Activated naive CD4-positive, alpha-beta T cell treated with anti-CD3 and anti-CD28 coated beads for 36 hours (primary cell): Measurements from ENCODE around the gene MCIDAS. TPM values are rescaled to one million over a fixed set of nuclear protein-coding genes. Genes with fewer than 3 reads are reported as not detected.

Source experiments
- CTCF ChIA-PET: fragments of 350-600 bp; sonication (Branson Sonifier 250); formaldehyde crosslinking; loops from one replicate; lab custom pipeline; 2021; ENCODE audit warnings: antibody characterized with exemption; lab: Charles Lee
- DNase-seq: peaks from one replicate; pipeline ENCODE4 v3.0.0-alpha.2; 2020
- H3K27ac Mint-ChIP-seq: one replicate; pipeline ENCODE4 v1.8.0; 2021; ENCODE audit warnings: mild to moderate bottlenecking, mixed read lengths
- H3K27me3 Mint-ChIP-seq: one replicate; pipeline ENCODE4 v1.8.0; 2021; ENCODE audit warnings: low read depth, mixed read lengths
- H3K36me3 Mint-ChIP-seq: one replicate; pipeline ENCODE4 v1.8.0; 2021; ENCODE audit warnings: low read depth, mixed read lengths
- H3K4me1 Mint-ChIP-seq: one replicate; pipeline ENCODE4 v1.8.0; 2021; ENCODE audit warnings: low read depth, mixed read lengths
- H3K4me3 Mint-ChIP-seq: one replicate; pipeline ENCODE4 v1.8.0; 2021; ENCODE audit warnings: mild to moderate bottlenecking, moderate library complexity, mixed read lengths
- H3K9me3 Mint-ChIP-seq: one replicate; pipeline ENCODE4 v1.8.0; 2021; ENCODE audit warnings: mixed read lengths
- intact Hi-C: fragments of 100-400 bp; cut with micrococcal nuclease; formaldehyde crosslinking; loops from one replicate; pipeline ENCODE4 v1.15.1; 2023
- microRNA-seq: library from miRNA; unstranded; fragments of <30 nt; microRNA quantifications from one replicate; pipeline ENCODE4 v1.2.0, GENCODE V29; 2022; ENCODE audit warnings: borderline microRNAs expressed, borderline replicate concordance
- total RNA-seq, 2 experiments: library from RNA; stranded (reverse); gene quantifications; one replicate each; pipeline ENCODE4 v1.2.3, GENCODE V29; 2021

MCIDAS gene
- total RNA-seq, 2 experiments from 2014 or later = 0.17 TPM; not detected in 1

DNA sequence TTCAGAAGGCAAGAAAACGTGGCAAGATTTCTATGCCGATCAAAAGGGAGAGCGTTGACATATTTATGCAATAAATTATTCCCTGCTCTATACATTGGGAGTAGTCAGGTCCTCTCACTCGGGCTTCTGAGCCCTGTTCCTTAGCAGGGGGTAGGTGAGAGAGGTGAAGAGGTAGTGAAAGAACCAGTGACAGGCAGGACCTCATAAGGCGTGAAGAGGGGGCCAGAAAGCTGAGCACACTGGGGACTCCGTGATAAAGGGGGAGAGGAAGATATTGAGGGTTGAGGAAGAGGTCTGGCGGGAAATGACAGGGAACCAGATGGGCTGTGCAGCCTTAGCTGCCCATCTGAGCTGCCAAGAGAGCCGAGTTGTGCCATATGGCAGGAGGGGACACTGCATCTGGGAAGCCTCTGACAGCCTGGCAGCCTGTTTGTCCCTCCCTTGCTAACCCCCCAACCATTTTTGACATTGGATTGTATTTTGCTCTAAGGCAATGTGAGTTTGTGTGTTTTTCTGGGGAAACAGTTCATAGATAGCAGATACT is 53.4 kb downstream of the MCIDAS start:
- DNase-seq = no peak
- intact Hi-C loops = loop anchor here (1.0 to 10.0 kb wide), 14 partner anchors 23 to 1029 kb away; partner anchors contain the start of genes CCNO, GZMA, MCIDAS and PLPP1
- Mint-ChIP-seq H3K27ac (no peak overlapping the region), H3K4me1 (peaks cover 36% of the 10 kb centered on the region), H3K9me3 (no peaks in the 10 kb centered on the region), H3K36me3 (no peaks in the 10 kb centered on the region), H3K27me3 (peaks cover 54% of the 10 kb centered on the region), H3K4me3 (peak overlapping the region; percentile 74)
- CTCF ChIA-PET = no interaction called here

DNA sequence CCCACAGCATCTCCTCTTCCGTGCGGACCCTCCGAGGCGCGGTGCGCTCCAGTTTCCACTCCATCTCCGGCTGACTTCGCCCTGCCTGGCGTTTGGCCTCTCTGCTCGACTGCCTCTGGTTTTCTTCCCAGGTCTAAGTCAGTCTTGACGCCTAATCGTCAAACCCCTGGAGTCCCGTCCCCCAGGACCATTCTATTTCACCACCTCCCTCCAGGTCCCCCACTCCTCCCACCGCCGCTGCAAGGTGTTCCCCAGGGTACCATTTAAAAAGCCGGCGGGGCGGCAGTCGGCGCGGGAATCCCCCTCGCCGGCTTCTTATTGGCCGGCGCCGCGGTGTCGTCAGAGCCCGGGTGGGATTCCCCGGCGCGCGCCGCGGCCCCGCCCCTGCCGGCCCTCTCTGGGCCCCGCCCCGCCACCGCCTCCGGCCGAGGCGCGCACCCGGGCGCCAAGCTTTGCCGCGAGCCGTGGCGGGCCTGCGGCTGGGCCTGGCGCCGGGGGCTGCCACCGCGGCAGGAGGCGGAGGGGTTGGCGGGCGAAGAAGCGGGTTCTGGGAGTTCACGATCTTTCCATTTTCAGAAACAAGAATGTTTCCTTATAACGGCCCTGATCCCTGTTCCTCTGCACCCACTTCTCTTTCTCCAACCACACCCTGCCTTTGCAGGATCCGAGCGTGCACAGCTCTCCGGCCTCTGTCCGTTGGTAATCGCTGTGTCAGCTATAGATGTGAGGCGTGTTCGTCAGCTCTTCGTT is 54.0 kb downstream of the MCIDAS start, which contains the start of gene CDC20B:
CDC20B (minus strand) TSS at position 241 of the 750 bp plus-strand sequence; CDS start at position 64, 177 bp downstream.
- Mint-ChIP-seq H3K4me1 (peaks cover 36% of the 10 kb centered on the region), H3K27ac (no peak within 1 kb of the TSS), H3K9me3 (no peaks in the 10 kb centered on the region), H3K36me3 (no peaks in the 10 kb centered on the region), H3K4me3 (peak within 1 kb of the TSS; percentile 81), H3K27me3 (peaks cover 50% of the 10 kb centered on the region)
- CTCF ChIA-PET = interaction anchor here (0.7 to 2.8 kb wide), 7 partner anchors 55 to 519 kb away, joined by 3 to 14 read pairs (median 5); partner anchors contain the start of genes CCNO and DHX29
- peak; percentile 70 for DNase-seq
- intact Hi-C loops = loop anchor here (1.0 to 10.0 kb wide), 17 partner anchors 24 to 1029 kb away; partner anchors contain the start of genes CCNO, GZMA, MCIDAS and PLPP1

DNA sequence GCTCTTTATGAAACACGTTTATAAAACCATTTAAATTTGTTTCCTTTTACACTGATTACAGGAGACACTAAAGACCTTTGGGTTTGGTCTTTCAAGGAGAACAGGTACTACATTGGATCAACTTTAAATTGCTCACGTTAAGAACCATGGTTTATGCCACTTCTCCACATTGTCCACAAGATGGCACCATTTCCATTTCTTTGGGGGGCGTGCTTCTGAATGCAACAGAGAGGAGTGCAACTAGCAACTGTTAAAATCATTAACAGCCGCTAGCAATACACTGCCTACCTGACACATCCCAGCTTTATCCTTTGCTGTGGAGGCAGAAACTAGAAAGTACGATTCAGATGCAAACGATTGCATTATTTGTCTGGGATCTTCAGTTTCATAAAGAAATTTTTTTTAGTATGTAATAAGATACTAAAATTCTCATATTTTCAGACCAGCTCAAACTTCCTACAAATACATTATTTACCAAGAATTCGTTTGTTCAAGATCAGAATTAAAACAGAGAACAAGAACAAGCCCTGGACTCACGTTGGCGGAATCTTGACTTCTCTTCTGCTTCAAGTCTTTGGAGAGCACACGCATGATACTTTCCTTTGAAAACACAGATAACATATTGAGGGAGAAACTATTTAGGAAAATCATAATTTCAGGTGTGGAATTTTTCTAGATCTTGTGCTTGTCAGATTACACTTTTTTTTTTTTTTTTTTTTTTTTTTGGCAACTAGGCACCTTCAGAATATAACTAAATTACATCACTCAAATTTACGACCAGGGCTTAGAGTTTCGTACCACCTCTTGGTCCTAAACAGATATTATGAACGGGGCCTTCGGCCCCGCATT is 54.8 kb downstream of the MCIDAS start:
- CTCF ChIA-PET = interaction anchor here (0.6 to 2.8 kb wide), 21 partner anchors 10 to 1380 kb away, joined by 3 to 14 read pairs (median 3); partner anchors contain the start of genes CCNO and DHX29
- peaks cover 36% of the 10 kb centered on the region for H3K4me1 Mint-ChIP-seq
- H3K36me3 Mint-ChIP-seq = no peaks in the 10 kb centered on the region
- H3K4me3 Mint-ChIP-seq = peak overlapping the region; percentile 81
- H3K27ac Mint-ChIP-seq = no peak overlapping the region
- intact Hi-C loops = loop anchor here (1.0 to 10.0 kb wide), 13 partner anchors 25 to 1030 kb away; partner anchors contain the start of genes GZMA, PLPP1 and SLC38A9
- H3K27me3 Mint-ChIP-seq = peaks cover 48% of the 10 kb centered on the region
- peak; percentile 79 for DNase-seq
- H3K9me3 Mint-ChIP-seq = no peaks in the 10 kb centered on the region

DNA sequence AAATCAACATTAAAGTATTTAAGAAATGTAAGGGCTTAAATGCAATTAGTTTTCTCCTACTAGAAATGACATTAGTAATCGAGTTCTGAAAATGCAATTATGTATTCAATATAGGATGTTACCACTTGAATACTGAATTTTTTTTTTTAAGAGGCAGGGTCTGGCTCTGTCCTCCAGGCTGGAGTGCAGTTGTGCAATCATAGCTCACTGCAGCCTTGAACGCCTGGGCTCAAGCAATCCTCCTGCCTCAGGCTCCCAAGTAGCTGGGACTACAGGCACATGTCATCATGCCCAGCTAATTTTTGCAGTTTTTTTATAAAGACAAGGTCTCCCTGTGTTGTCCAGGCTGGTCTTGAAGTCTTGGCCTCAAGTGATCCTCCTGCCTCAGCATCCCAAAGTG is 55.6 kb downstream of the MCIDAS start:
- intact Hi-C loops = loop anchor here (5.0 to 10.0 kb wide), 6 partner anchors 236 to 1031 kb away; partner anchors contain the start of gene SLC38A9
- Mint-ChIP-seq H3K4me1 (peaks cover 33% of the 10 kb centered on the region), H3K36me3 (no peaks in the 10 kb centered on the region), H3K4me3 (no peak overlapping the region), H3K9me3 (no peaks in the 10 kb centered on the region), H3K27ac (no peak overlapping the region), H3K27me3 (peaks cover 48% of the 10 kb centered on the region)
- CTCF ChIA-PET = interaction anchor here (0.7 to 2.8 kb wide), 14 partner anchors 10 to 521 kb away, joined by 3 to 14 read pairs (median 4); partner anchors contain the start of genes CCNO and DHX29
- no peak for DNase-seq

Small RNAs within 50 kb of the gene (microRNA-seq; reads per million reads assigned to microRNA genes)
- gene MIR449A (83.4 reads per million, percentile 55 among the genes with 10 or more reads in this experiment), gene MIR449B (not detected), gene MIR449C (6.0 reads per million, percentile 7 among the genes with 10 or more reads in this experiment)

Other genes starting within 250 kb of the MCIDAS start
- gene ESM1, start 241.7 kb downstream of the MCIDAS start, total RNA-seq = not detected
- not detected for gene GZMK, start 203.1 kb downstream of the MCIDAS start, total RNA-seq
- under 1 TPM in 1 of 2 experiments, not detected in 1; 0.24 TPM for gene GZMA, start 124.7 kb downstream of the MCIDAS start, total RNA-seq
- gene GPX8, start 67.1 kb downstream of the MCIDAS start, total RNA-seq = not detected
- not detected for gene CDC20B, start 54.1 kb downstream of the MCIDAS start, total RNA-seq
- gene CCNO, start 6.3 kb upstream of the MCIDAS start, total RNA-seq = not detected
- 10 to 100 TPM; 11.0 to 11.1 TPM for gene DHX29, start 80.4 kb upstream of the MCIDAS start, total RNA-seq
- 10 to 100 TPM; 76.1 to 79.7 TPM for gene MTREX, start 80.7 kb upstream of the MCIDAS start, total RNA-seq